Measurements from ENCODE around the gene F2RL2.

- no peak for TF ChIP-seq POLR2A (IDR thresholded peaks at IDR 0.05; ENCODE audit: low read depth, low read length)
- TF ChIP-seq SPI1 (IDR thresholded peaks at IDR 0.05; ENCODE audit: low read depth, low read length) = no peak
Observed at GRCh38 chr5:76602094-76602726, 21.0 kb downstream of the F2RL2 start.

All from GM12891 (cell line).